GM12891 (cell line): ENCODE measurements around the gene CATSPER3.

Source experiments
- DNase-seq: peaks from one replicate; pipeline ENCODE4 v3.0.0; 2011; ENCODE audit warnings: low spot score; ENCODE audit not compliant: insufficient read length
- FAIRE-seq: peaks from 2 replicates; lab custom pipeline; 2011; peaks lifted over from hg19 to GRCh38; lab: Jason Lieb, UNC
- PAX5 ChIP-seq: IDR thresholded peaks from 2 replicates; pipeline ENCODE4 v1.6.1; 2011; ENCODE audit warnings: low read length, moderate library complexity, mild to moderate bottlenecking; ENCODE audit not compliant: insufficient read depth, severe bottlenecking
- POLR2A ChIP-seq: IDR thresholded peaks from 2 replicates; pipeline ENCODE4 v1.6.1; 2011; ENCODE audit warnings: low read depth, low read length, control low read depth
- POLR2AphosphoS5 ChIP-seq: IDR thresholded peaks from 2 replicates; pipeline ENCODE4 v1.6.1; 2011; ENCODE audit warnings: low read depth, low read length, control low read depth
- POU2F2 ChIP-seq: IDR thresholded peaks from 2 replicates; pipeline ENCODE4 v1.6.1; 2011; ENCODE audit warnings: low read depth, mild to moderate bottlenecking, control low read depth, low read length, moderate library complexity
- SPI1 ChIP-seq: IDR thresholded peaks from 2 replicates; pipeline ENCODE4 v1.6.1; 2011; ENCODE audit warnings: low read depth, low read length, control low read depth
- TAF1 ChIP-seq: IDR thresholded peaks from 2 replicates; pipeline ENCODE4 v1.6.1; 2011; ENCODE audit warnings: low read depth, low read length, control low read depth

CATSPER3 gene

DNA sequence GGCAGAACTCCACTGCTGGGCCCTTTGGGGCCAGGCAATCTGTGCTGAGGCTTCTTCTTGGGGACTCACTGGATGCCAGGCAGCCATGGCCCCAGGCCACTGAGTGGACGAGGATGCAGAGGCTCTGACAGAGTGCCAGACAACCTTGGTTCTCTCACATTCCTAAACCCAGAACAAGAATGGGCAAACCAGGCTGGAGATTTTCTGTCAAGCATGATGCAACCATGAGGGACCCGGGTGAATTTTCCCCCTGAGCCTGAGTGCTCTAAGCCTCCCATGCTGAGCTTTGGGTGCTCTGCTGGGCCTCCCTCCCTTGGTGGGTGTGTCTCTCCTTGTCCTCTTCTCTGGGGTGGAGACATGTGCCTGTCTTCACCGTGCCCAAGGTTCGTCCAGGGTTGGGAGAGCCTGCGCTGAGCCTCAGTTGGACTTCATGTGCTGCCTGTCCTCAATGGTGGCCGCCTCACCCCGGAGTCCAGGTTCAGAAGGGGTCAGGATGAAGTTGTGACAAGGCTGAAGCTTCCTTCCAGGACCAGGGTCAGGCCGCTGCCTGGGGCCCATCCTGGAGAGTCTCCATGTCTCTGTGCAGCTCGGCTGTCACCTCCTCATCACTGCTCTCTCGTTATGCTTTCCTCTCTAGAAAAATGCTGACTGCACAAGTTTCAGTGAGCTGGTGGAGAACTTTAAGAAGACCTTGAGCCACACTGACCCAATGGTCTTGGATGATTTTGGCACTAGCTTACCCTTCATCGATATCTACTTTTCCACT lies 42.2 kb downstream of the CATSPER3 start:
- FAIRE-seq (no peak), DNase-seq (no peak)
- no peak for TF ChIP-seq POLR2AphosphoS5
- TF ChIP-seq SPI1: no peak
- no peak for TF ChIP-seq POLR2A
- TF ChIP-seq POU2F2: no peak
- no peak for TF ChIP-seq PAX5
- no peak for TF ChIP-seq TAF1

DNA sequence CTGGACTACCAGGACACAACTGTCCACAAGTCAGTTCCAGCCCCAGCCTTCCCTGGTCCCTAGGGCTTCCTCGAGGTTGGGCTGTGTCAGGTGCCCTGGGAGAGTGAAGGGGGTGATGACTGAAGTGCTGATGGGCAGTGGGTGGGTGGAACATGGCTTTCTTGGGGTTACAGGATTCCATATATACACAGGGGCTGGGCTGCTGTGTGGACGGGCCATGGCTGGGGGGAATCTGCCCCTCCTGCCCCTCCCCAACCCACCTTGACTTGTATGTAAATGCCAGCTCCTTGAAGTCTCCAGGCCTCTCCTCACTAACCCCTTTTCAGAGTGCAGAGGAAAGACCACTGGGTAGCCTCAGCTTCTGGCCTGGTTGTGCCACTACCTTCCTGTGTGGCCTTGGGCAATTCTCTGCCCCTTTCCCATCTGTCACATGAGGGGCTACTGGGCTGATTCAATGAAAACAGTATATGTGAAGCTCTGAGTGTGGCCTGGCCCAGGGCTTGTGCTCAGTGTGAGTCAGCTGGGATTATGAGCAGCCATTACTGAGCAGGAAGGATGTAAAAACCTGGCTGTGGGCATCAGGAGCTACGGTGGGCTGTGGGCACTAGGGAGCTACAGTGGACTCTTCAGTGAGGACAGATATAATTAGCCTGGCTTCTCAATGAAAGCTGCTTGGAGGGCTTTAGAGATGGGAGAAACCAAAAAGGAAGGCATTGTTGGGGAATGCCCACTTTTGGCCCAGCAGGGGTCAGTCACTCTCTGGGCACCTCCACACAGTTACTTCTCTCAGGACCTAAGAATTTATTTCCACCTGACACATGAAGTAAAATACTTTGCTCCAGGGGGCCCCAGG lies 43.0 kb downstream of the CATSPER3 start:
- no peak for FAIRE-seq
- no peak for TF ChIP-seq POLR2AphosphoS5
- TF ChIP-seq TAF1: no peak
- TF ChIP-seq POLR2A: no peak
- TF ChIP-seq PAX5: no peak
- TF ChIP-seq SPI1: no peak
- no peak for TF ChIP-seq POU2F2
- no peak for DNase-seq

DNA sequence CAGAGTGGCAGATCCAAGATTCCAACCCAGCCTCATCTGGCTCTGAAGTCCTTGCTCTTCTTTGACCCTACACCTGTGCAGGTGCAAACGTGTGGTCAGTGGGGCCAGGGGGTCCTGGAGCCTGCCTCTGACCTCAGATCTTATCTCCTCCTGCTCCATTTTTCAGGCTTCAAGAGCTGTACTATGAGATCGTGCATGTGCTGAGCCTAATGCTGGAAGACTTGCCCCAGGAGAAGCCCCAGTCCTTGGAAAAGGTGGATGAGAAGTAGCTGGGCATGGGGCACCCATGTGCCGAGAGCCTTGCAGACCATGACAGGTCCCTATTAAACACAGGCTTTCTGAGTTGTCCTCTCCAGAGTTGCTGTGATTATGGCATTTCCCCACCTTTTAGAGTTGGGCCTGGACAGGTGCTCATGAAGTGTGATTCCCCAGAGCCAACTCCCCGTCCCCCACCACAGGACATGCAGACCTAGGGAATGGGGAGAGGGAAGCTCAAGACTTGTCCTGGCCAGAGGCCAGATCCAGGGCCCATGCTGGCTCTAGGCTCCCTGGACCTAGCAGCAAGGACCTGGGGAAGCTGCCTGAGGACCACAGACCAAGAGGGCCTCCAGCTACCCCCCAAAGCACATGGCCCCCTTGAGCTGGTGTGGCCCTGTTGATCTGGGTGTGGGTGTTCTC lies 43.8 kb downstream of the CATSPER3 start:
- FAIRE-seq (no peak), DNase-seq (no peak)
- no peak for TF ChIP-seq POLR2A
- no peak for TF ChIP-seq TAF1
- no peak for TF ChIP-seq PAX5
- no peak for TF ChIP-seq SPI1
- no peak for TF ChIP-seq POU2F2
- no peak for TF ChIP-seq POLR2AphosphoS5

DNA sequence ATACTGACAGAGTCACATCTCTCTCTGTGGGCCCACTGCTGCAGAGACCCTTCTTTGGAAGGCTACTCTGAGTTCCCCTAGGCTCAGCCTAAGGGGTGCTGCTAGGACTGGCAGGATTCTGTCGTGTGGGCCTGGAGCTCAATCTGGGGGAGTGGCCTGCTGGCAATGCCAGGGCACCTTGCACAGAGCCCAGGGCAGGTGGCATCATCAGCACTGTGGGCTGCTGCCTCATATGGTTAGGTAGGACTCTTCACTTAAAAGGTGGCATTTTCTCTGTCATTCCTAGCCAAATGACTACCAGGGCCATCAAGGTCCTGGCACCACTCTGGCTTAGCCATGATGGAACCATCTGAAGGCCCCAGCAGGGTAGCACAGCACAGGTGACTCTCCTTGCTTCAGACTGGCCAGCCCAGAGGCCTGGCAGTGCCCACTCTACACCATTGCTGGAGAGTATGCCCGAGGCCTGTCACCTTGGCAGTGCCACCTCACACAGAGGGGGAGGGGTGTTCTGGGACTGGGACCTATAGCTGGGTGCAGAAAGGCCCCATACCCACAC lies 44.4 kb downstream of the CATSPER3 start:
- FAIRE-seq (no peak), DNase-seq (no peak)
- TF ChIP-seq TAF1: no peak
- TF ChIP-seq POLR2A: no peak
- no peak for TF ChIP-seq PAX5
- no peak for TF ChIP-seq SPI1
- TF ChIP-seq POU2F2: no peak

DNA sequence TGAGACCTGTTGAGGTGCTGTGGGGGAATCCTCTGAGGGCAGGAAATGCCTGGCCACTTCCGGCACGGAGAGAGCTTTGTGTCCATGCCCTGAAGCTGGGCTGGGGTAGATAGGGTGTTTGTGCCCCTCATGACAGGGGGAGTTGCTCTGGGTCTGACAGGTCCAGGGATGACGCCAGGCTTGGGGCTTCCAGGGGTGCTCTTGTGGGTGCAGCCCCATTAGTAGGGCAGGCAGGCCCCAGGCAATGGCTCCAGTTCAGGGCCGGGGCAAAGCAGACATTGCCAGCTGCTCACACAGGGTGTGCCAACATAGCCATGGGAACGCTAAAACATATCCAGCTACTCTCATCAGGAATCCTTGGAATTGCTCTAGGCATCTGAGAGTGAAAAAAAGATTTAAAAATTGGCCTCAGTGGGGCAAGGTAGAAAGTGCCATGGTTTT lies 45.3 kb downstream of the CATSPER3 start:
- TF ChIP-seq PAX5: no peak
- no peak for TF ChIP-seq POU2F2
- TF ChIP-seq POLR2A: no peak
- DNase-seq (no peak), FAIRE-seq (no peak)

DNA sequence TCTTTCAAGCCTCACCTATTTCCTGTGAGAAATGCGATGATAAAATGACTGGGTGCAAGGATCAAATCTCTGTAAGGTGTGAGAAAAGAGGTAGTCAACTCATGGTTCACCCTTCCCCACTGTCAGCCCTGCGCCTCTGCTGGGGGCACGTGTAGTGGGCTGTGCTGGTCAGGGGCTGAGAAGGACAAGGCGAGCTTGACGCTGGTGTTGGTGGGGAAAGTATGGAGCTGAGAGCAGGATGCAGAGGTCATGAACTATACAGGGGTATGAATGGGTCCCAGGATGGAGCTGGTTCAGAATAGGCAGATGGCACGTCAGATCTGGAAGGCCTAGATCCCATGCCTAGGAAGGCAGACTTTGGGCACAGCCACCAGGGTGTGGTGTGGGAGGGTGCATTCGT lies 45.7 kb downstream of the CATSPER3 start:
- no peak for FAIRE-seq
- no peak for DNase-seq
- no peak for TF ChIP-seq PAX5
- no peak for TF ChIP-seq POLR2AphosphoS5
- TF ChIP-seq TAF1: no peak
- no peak for TF ChIP-seq SPI1
- TF ChIP-seq POU2F2: no peak
- TF ChIP-seq POLR2A: no peak

DNA sequence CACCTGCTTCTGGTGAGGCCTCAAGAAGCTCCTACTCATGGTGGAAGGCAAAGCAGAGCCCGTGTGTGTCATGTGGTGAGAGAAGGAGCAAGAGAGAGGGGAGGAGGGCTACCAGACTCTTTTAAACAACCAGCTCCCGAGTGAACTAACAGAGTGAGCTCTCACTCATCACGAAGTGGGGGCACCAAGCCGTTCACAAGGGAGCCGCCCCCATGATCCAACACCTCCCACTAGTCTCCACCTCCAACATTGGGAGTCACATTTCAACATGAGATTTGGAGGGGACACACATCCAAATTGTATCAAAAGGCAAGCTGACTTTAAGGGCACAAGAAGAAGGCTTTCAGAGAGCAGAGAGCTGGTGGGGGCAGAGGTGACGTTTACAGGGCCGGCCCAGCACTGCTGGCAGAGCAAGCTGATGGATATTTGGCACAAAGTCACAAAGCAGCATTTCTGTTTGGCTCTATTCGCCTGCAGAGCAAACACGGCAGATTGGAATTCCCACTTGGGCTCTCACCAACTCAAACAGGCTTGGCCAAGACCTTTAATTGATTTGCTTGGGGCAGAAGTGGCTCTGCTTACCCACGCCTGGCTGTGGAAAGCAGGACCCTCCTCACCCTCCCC lies 46.4 kb downstream of the CATSPER3 start:
- FAIRE-seq (no peak), DNase-seq (no peak)
- no peak for TF ChIP-seq TAF1
- TF ChIP-seq PAX5: no peak
- TF ChIP-seq SPI1: no peak

DNA sequence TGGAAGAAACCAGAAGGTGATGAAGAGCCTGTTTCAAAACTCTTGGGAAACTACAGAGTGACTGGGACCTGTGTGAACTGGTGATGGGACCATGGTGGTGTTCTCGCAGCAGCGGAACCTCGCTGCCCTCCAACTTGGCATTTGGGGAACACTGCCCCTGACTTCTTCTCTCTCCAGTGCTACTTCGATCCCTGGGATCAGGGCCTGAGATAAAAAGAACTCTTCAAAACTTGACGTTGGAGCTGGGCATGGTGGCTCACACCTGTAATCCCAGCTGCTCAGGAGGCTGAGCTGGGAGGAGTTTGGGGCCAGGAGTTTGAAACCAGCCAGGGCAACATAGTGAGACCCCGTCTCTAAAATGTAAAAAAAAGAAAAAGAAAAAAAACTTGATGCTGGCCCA lies 48.2 kb downstream of the CATSPER3 start:
- TF ChIP-seq PAX5: no peak
- TF ChIP-seq POLR2A: no peak
- TF ChIP-seq POU2F2: no peak
- no peak for TF ChIP-seq SPI1
- no peak for TF ChIP-seq POLR2AphosphoS5
- no peak for TF ChIP-seq TAF1
- FAIRE-seq: no peak

DNA sequence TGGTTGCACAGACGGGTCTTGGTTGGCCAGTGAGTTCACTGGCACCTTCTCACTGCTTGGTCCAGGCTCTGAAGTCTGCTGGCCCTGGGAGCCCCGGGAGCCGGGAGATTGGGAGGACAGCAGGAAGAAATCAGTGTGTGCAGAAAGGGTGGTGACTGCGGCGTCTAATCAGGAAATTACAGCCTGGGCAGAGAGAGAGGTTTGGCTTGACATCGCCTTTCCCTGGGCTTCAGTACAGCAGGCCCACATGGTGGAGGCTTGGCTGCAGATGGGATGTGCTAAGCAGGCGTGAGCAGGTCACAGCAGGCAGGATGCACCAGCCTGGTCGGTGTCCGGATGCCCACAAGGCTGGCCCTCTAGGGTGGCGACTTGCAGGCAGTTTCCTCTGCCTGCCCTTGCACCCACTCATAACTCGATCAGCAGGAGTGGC lies 49.2 kb downstream of the CATSPER3 start:
- FAIRE-seq (no peak), DNase-seq (no peak)
- TF ChIP-seq PAX5: no peak
- no peak for TF ChIP-seq POLR2AphosphoS5
- no peak for TF ChIP-seq POLR2A
- no peak for TF ChIP-seq POU2F2
- no peak for TF ChIP-seq SPI1
- TF ChIP-seq TAF1: no peak

More for the DNA sequence above, 48.2 kb downstream of the CATSPER3 start:
- no peak for DNase-seq
